Hepatocyte (in vitro differentiated cells): Measurements from ENCODE around the gene LSM10. TPM values are rescaled to one million over a fixed set of nuclear protein-coding genes. Genes with fewer than 3 reads are reported as not detected.
A peak's percentile ranks its signal among the peaks of the same experiment; 100 is the strongest.

Experiments used
- DNase-seq: peaks from one replicate; pipeline ENCODE4 v3.0.0-alpha.2; 2016; ENCODE audit warnings: low spot score
- H2AFZ ChIP-seq: fragments of 200-600 bp; sonication (generic); 2 replicates; pipeline ENCODE4 v1.6.0; 2016; ENCODE audit warnings: antibody characterized with exemption, mild to moderate bottlenecking
- H3K27ac ChIP-seq: fragments of 200-600 bp; sonication (generic); 2 replicates; pipeline ENCODE4 v1.5.1; 2016; ENCODE audit warnings: mild to moderate bottlenecking
- H3K27me3 ChIP-seq: fragments of 200-600 bp; sonication (generic); 2 replicates; pipeline ENCODE4 v1.6.1; 2016
- H3K36me3 ChIP-seq: fragments of 200-600 bp; sonication (generic); replicated peaks from 2 replicates; pipeline ENCODE4 v1.5.1; 2016; ENCODE audit warnings: low read depth; ENCODE audit not compliant: insufficient read depth
- H3K4me1 ChIP-seq: fragments of 200-600 bp; sonication (generic); 2 replicates; pipeline ENCODE4 v1.5.1; 2016; ENCODE audit warnings: mild to moderate bottlenecking, moderate library complexity; ENCODE audit not compliant: insufficient read depth
- H3K4me2 ChIP-seq: fragments of 200-600 bp; sonication (generic); 2 replicates; pipeline ENCODE4 v1.6.0; 2016
- H3K4me3 ChIP-seq: fragments of 200-600 bp; sonication (generic); 2 replicates; pipeline ENCODE4 v1.5.1; 2016; ENCODE audit warnings: mild to moderate bottlenecking
- H3K79me2 ChIP-seq: fragments of 200-600 bp; sonication (generic); 2 replicates; pipeline ENCODE4 v1.6.0; 2017; ENCODE audit warnings: mild to moderate bottlenecking
- H3K9me2 ChIP-seq: fragments of 200-600 bp; sonication (generic); replicated peaks from 2 replicates; pipeline ENCODE4 v1.6.0; 2017; ENCODE audit warnings: mild to moderate bottlenecking; ENCODE audit not compliant: insufficient read depth
- H3K9me3 ChIP-seq: fragments of 200-600 bp; sonication (generic); 2 replicates; pipeline ENCODE4 v1.5.1; 2016; ENCODE audit warnings: low read depth, mild to moderate bottlenecking
- H4K20me1 ChIP-seq: fragments of 200-600 bp; sonication (generic); 2 replicates; pipeline ENCODE4 v1.6.0; 2016; ENCODE audit warnings: mild to moderate bottlenecking; ENCODE audit not compliant: insufficient read depth, poor library complexity, severe bottlenecking
- EZH2 ChIP-seq: fragments of 200-600 bp; sonication (generic); IDR thresholded peaks from 2 replicates; pipeline ENCODE4 v1.6.1; 2016; ENCODE audit warnings: antibody characterized with exemption, mild to moderate bottlenecking, borderline replicate concordance
- EZH2phosphoT487 ChIP-seq: fragments of 200-600 bp; sonication (generic); IDR thresholded peaks from one replicate; pipeline ENCODE4 v1.6.1; 2018; ENCODE audit warnings: antibody characterized with exemption, mild to moderate bottlenecking, low read depth, moderate library complexity; ENCODE audit not compliant: unreplicated experiment, severe bottlenecking
- WGBS: methylation state at CpG from one replicate; pipeline ENCODE4 v1.1.6; 2016; ENCODE audit warnings: low lambda C conversion rate; ENCODE audit errors: missing lambda C conversion rate; 5-methylcytosine and 5-hydroxymethylcytosine counted together
- polyA plus RNA-seq: library from polyadenylated mRNA; unstranded; fragments of >200 nt; fragmentation: Nextera tagmentation; extraction: Ambion mirVana; gene quantifications from 2 replicates; pipeline ENCODE4 v1.2.1, GENCODE V29; 2016
- total RNA-seq: library from RNA; depleted of rRNA; stranded (reverse); fragments of >200 nt; gene quantifications from 2 replicates; pipeline ENCODE4 v1.2.3, GENCODE V29; 2014
- TF ChIP-seq, protein P1 (sequence below): fragments of 200-600 bp; sonication (generic); IDR thresholded peaks from 2 replicates; pipeline ENCODE4 v1.5.1; 2016; ENCODE audit warnings: antibody characterized with exemption, mild to moderate bottlenecking; ENCODE audit not compliant: poor library complexity

Gene LSM10
- total and polyA plus RNA-seq, 2 experiments from 2014 or later = 9.4 to 63.9 TPM

DNA sequence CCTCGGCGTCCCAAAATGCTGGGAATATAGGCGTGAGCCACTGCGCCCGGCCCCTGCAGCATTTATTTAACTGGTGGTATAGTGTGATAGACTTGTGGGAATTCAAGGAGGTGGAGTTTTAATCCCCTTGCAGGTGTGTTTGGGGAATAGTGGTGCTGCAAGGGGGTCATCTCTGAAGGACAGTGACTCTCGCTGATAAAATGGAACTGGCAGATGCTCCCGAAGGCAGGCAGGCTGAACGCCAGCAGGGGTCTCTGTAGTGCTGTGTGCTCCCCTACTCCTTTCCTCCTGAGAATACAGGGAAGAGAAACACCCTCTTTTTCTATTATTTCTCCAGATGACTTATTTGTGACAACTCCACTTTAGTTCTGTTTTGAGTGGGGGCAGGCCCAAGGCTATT is 48.6 kb upstream of the LSM10 start:
- no peaks in the 10 kb centered on the region for H4K20me1 ChIP-seq
- H3K9me3 ChIP-seq = no peaks in the 10 kb centered on the region
- no peaks in the 10 kb centered on the region for H3K36me3 ChIP-seq
- H2AFZ ChIP-seq = no peak overlapping the region
- H3K9me2 ChIP-seq = no peaks in the 10 kb centered on the region
- no peak for DNase-seq
- H3K27ac ChIP-seq = no peak overlapping the region
- 66% methylated on average over 8 of the region's 8 CpGs for WGBS
- H3K4me3 ChIP-seq = no peak overlapping the region
- TF ChIP-seq, protein P1, sequence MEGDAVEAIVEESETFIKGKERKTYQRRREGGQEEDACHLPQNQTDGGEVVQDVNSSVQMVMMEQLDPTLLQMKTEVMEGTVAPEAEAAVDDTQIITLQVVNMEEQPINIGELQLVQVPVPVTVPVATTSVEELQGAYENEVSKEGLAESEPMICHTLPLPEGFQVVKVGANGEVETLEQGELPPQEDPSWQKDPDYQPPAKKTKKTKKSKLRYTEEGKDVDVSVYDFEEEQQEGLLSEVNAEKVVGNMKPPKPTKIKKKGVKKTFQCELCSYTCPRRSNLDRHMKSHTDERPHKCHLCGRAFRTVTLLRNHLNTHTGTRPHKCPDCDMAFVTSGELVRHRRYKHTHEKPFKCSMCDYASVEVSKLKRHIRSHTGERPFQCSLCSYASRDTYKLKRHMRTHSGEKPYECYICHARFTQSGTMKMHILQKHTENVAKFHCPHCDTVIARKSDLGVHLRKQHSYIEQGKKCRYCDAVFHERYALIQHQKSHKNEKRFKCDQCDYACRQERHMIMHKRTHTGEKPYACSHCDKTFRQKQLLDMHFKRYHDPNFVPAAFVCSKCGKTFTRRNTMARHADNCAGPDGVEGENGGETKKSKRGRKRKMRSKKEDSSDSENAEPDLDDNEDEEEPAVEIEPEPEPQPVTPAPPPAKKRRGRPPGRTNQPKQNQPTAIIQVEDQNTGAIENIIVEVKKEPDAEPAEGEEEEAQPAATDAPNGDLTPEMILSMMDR = peak; percentile 44
- TF ChIP-seq EZH2phosphoT487 (no peak), EZH2 (no peak)
- H3K4me2 ChIP-seq = no peak overlapping the region
- no peaks in the 10 kb centered on the region for H3K27me3 ChIP-seq
- H3K4me1 ChIP-seq = no peaks in the 10 kb centered on the region
- H3K79me2 ChIP-seq = no peaks in the 10 kb centered on the region

DNA sequence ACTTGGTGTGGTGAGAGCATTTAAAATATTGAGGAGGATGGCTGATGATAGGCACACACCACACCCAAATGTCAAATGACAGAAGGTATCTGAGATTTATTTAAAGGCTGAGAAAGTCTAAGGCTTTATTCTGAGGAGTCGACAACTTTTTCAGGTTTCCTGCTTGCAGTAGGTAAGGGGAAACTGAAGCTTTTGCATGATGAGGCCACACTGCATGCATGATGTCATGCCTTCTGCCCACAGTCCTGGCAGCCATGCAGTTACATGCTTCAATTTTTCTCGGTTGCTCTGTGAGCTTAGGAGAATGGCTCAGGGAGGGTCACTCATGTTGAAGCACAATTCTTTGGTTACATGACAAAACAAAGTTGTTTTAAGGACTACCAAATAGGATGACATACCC is 45.6 kb upstream of the LSM10 start:
- TF ChIP-seq, protein P1 = no peak
- TF ChIP-seq EZH2phosphoT487 (no peak), EZH2 (no peak)
- Histone ChIP-seq H3K79me2 (no peaks in the 10 kb centered on the region), H3K36me3 (no peaks in the 10 kb centered on the region), H3K9me2 (no peaks in the 10 kb centered on the region), H2AFZ (no peak overlapping the region), H3K4me3 (no peak overlapping the region), H3K4me2 (no peak overlapping the region), H3K27me3 (no peaks in the 10 kb centered on the region), H3K4me1 (no peaks in the 10 kb centered on the region), H4K20me1 (no peaks in the 10 kb centered on the region), H3K27ac (no peak overlapping the region), H3K9me3 (no peaks in the 10 kb centered on the region)
- DNase-seq = no peak
- 85% methylated on average over 2 of the region's 2 CpGs for WGBS

- H3K9me2 ChIP-seq = no peaks in the 10 kb centered on the region
- WGBS = 93% methylated on average over 3 of the region's 3 CpGs
- TF ChIP-seq EZH2 (no peak), EZH2phosphoT487 (no peak)
- TF ChIP-seq, protein P1 = no peak
Measured at GRCh38 chr1:36442337-36442736, 44.6 kb upstream of the LSM10 start.

GRCh38 chr1:36440646-36441045 is 42.9 kb upstream of the LSM10 start:
- H3K79me2 ChIP-seq = no peaks in the 10 kb centered on the region
- no peak for DNase-seq
- no peak overlapping the region for H3K4me2 ChIP-seq
- H4K20me1 ChIP-seq = no peaks in the 10 kb centered on the region
- 73% methylated on average over 3 of the region's 3 CpGs for WGBS
- TF ChIP-seq, protein P1 = no peak
- TF ChIP-seq EZH2 = no peak
- no peak for TF ChIP-seq EZH2phosphoT487
- peak overlapping the region; percentile 70 for H3K27ac ChIP-seq
- H3K4me3 ChIP-seq = no peak overlapping the region
- no peaks in the 10 kb centered on the region for H3K36me3 ChIP-seq
- no peaks in the 10 kb centered on the region for H3K27me3 ChIP-seq
- no peaks in the 10 kb centered on the region for H3K9me2 ChIP-seq
- no peak overlapping the region for H2AFZ ChIP-seq
- H3K4me1 ChIP-seq = no peaks in the 10 kb centered on the region
- H3K9me3 ChIP-seq = no peaks in the 10 kb centered on the region

More at GRCh38 chr1:36442337-36442736, 44.6 kb upstream of the LSM10 start:
- Histone ChIP-seq H3K79me2 (no peaks in the 10 kb centered on the region), H2AFZ (no peak overlapping the region), H3K27ac (no peak overlapping the region), H3K4me2 (no peak overlapping the region), H4K20me1 (no peaks in the 10 kb centered on the region), H3K9me3 (no peaks in the 10 kb centered on the region), H3K27me3 (no peaks in the 10 kb centered on the region), H3K36me3 (no peaks in the 10 kb centered on the region), H3K4me3 (no peak overlapping the region), H3K4me1 (no peaks in the 10 kb centered on the region)
- no peak for DNase-seq
